Mesenchymal stem cell (in vitro differentiated cells and primary cell): ENCODE results near the gene MBTPS1.
A peak's percentile ranks its signal among the peaks of the same experiment; 100 is the strongest.

Source experiments
- DNase-seq: peaks from one replicate; pipeline ENCODE4 v3.0.0-alpha.2; 2013
- H2AFZ ChIP-seq: one replicate; pipeline ENCODE4 v1.6.1; 2013; ENCODE audit warnings: low read depth, mild to moderate bottlenecking, control low read depth, inconsistent platforms, low read length, moderate library complexity
- H2AK5ac ChIP-seq: 2 replicates; pipeline ENCODE4 v1.6.1; 2013; ENCODE audit warnings: low read length, moderate library complexity, mild to moderate bottlenecking, inconsistent platforms; ENCODE audit not compliant: severe bottlenecking
- H2BK120ac ChIP-seq: one replicate; pipeline ENCODE4 v1.6.1; 2013; ENCODE audit warnings: low read depth, mild to moderate bottlenecking, inconsistent platforms, low read length, moderate library complexity
- H2BK12ac ChIP-seq, 2 experiments: one replicate each; pipeline ENCODE4 v1.6.1; 2013; ENCODE audit warnings: inconsistent platforms in 2 of 2, low read length in 2 of 2, mild to moderate bottlenecking in 2 of 2, moderate library complexity in 2 of 2, control low read depth in 1 of 2
- H2BK15ac ChIP-seq: one replicate; pipeline ENCODE4 v1.6.1; 2013; ENCODE audit warnings: mild to moderate bottlenecking, low read depth, inconsistent platforms; ENCODE audit not compliant: poor library complexity, severe bottlenecking
- H2BK5ac ChIP-seq: 2 replicates; pipeline ENCODE4 v1.6.1; 2013; ENCODE audit warnings: low read depth, mild to moderate bottlenecking, low read length, control low read depth, inconsistent platforms; ENCODE audit not compliant: poor library complexity, severe bottlenecking
- H3K14ac ChIP-seq, 2 experiments: one replicate each; pipeline ENCODE4 v1.6.1; 2013; ENCODE audit warnings: inconsistent platforms in 2 of 2, low read length in 2 of 2, control low read depth in 1 of 2, mild to moderate bottlenecking in 1 of 2, moderate library complexity in 1 of 2
- H3K18ac ChIP-seq, 2 experiments: one replicate each; pipeline ENCODE4 v1.6.1; 2013; ENCODE audit warnings: inconsistent platforms in 2 of 2, low read length in 2 of 2, control low read depth in 1 of 2, low read depth in 1 of 2, mild to moderate bottlenecking in 1 of 2
- H3K23ac ChIP-seq, 2 experiments: one replicate each; pipeline ENCODE4 v1.6.1; 2013; ENCODE audit warnings: inconsistent platforms in 2 of 2, low read length in 2 of 2, mild to moderate bottlenecking in 2 of 2, moderate library complexity in 2 of 2, control low read depth in 1 of 2
- H3K27ac ChIP-seq: 2 replicates; pipeline ENCODE4 v1.5.1; 2013; ENCODE audit warnings: mild to moderate bottlenecking, moderate library complexity, low read length, control low read depth, inconsistent platforms; ENCODE audit not compliant: poor library complexity, severe bottlenecking
- H3K27me3 ChIP-seq, 2 experiments: 2 replicates each; pipeline versions ENCODE4 v1.6.1 to v1.7.0; 2013; ENCODE audit warnings: low read length in 2 of 2, mild to moderate bottlenecking in 2 of 2, moderate library complexity in 2 of 2, control low read depth in 1 of 2, inconsistent platforms in 1 of 2; ENCODE audit not compliant: control insufficient read depth in 1 of 2, insufficient read depth in 1 of 2
- H3K36me3 ChIP-seq, 2 experiments: 2 replicates each; pipeline versions ENCODE4 v1.6.1 to v1.7.0; 2013; ENCODE audit warnings: low read length in 2 of 2, control low read depth in 1 of 2, inconsistent platforms in 1 of 2, low read depth in 1 of 2, mild to moderate bottlenecking in 1 of 2; ENCODE audit not compliant: insufficient read depth in 2 of 2, control insufficient read depth in 1 of 2
- H3K4ac ChIP-seq, 2 experiments: one replicate each; pipeline ENCODE4 v1.6.1; 2013; ENCODE audit warnings: inconsistent platforms in 2 of 2, low read length in 2 of 2, mild to moderate bottlenecking in 2 of 2, moderate library complexity in 2 of 2, control low read depth in 1 of 2, low read depth in 1 of 2
- H3K4me1 ChIP-seq: 2 replicates; pipeline ENCODE4 v1.6.1; 2013; ENCODE audit warnings: low read depth, low read length, control low read depth; ENCODE audit not compliant: control insufficient read depth, insufficient read depth
- H3K4me2 ChIP-seq: 2 replicates; pipeline ENCODE4 v1.6.1; 2013; ENCODE audit warnings: low read length, mild to moderate bottlenecking, inconsistent platforms; ENCODE audit not compliant: poor library complexity, severe bottlenecking
- H3K4me3 ChIP-seq, 2 experiments: 2 replicates each; pipeline versions ENCODE4 v1.5.1 to v1.7.0; 2013; ENCODE audit warnings: low read length in 2 of 2, mild to moderate bottlenecking in 2 of 2, control low read depth in 1 of 2, low read depth in 1 of 2; ENCODE audit not compliant: insufficient read depth in 1 of 2
- H3K79me1 ChIP-seq: replicated peaks from 2 replicates; pipeline ENCODE4 v1.6.1; 2013; ENCODE audit warnings: mild to moderate bottlenecking, control low read depth, low read length, inconsistent platforms; ENCODE audit not compliant: poor library complexity, severe bottlenecking
- H3K9ac ChIP-seq: 2 replicates; pipeline ENCODE4 v1.7.0; 2013; ENCODE audit warnings: mild to moderate bottlenecking, low read length, moderate library complexity
- H3K9me3 ChIP-seq: 2 replicates; pipeline ENCODE4 v1.7.0; 2013; ENCODE audit warnings: mild to moderate bottlenecking, low read length; ENCODE audit not compliant: control insufficient read depth
- H4K8ac ChIP-seq: one replicate; pipeline ENCODE4 v1.6.1; 2013; ENCODE audit warnings: inconsistent platforms, mild to moderate bottlenecking, low read length, moderate library complexity
- H4K91ac ChIP-seq: one replicate; pipeline ENCODE4 v1.6.1; 2013; ENCODE audit warnings: mild to moderate bottlenecking, low read length, inconsistent platforms
- WGBS: methylation state at CpG from one replicate; pipeline ENCODE4 v1.1.7; 2013; ENCODE audit warnings: mixed read lengths; 5-methylcytosine and 5-hydroxymethylcytosine counted together

MBTPS1 gene

DNA sequence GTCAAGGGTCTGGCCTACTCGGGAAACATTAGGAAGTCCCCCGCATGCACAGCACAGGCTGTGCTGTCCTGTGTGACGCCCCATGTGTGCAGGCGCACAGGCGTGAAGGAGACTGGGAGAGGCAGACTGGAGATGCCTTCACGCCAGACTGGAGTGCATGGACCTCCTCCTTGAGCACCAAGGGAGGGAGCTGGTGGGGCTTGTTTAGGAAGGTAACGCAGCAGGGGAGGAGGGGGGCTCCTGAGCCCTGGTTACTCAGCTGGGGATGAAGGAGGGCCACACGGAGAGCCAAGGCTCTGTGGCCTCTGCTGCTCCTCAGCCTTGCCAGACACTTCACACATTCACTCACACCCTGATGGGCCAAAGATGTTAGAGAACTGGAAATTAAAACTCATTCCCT, 20.5 kb upstream of the MBTPS1 start:
- Histone ChIP-seq H3K36me3 (no peaks in the 10 kb centered on the region), H4K8ac (peak overlapping the region; percentile 31), H2BK12ac (no peak overlapping the region), H4K91ac (peak overlapping the region; percentile 28), H2BK5ac (no peak overlapping the region), H3K79me1 (peaks cover 48% of the 10 kb centered on the region), H3K18ac (no peak overlapping the region), H2AFZ (no peak overlapping the region), H3K14ac (no peak overlapping the region), H2AK5ac (no peak overlapping the region), H3K4me2 (no peak overlapping the region), H3K23ac (no peak overlapping the region), H2BK15ac (peak overlapping the region; percentile 3), H3K4me3 (peak overlapping the region in 1 of 2 experiments; percentile 33), H3K27ac (no peak overlapping the region), H3K9me3 (no peaks in the 10 kb centered on the region), H3K4ac (no peak overlapping the region), H2BK120ac (no peak overlapping the region), H3K9ac (no peak overlapping the region), H3K4me1 (peaks cover 19% of the 10 kb centered on the region), H3K27me3 (no peaks in the 10 kb centered on the region)
- WGBS: 88% methylated on average over 7 of the region's 8 CpGs
- DNase-seq: no peak

DNA sequence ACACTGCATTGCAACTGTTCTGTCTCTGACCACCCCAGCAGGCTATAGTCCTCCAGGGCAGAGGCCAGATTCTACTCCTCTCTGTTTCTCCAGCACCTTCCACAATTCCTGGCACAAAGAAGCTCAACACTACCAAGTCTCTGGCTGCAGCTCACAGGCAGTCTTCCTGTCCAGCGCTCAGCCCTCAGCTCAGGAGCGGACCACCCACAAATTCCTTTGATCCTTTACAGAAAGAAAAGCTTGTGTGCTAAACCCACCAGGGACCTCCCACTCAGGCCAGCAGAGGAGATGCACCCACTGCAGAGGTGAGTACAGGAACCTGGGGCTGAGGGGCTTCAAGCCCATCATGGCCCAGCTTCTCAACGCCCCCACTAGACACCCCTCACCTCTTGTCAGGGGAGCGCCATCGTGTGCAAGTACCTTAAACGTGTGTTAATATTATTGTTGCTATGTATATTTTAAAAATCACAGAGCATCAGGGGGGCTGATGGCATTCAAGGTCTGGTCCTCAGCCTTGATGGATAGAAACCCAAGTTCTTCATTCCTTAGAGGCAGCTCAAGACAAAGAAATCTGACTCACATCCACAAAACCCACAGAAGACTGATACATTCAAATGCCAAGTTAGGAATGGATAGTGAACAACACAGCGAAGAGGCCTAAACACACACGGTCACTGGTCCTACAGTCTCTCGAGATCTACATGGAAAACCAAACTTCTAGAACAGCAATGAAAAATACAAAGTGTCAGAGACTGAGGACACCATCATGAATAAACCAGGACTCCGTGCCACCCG, 19.8 kb upstream of the MBTPS1 start:
- H3K4ac ChIP-seq: no peak overlapping the region
- no peak overlapping the region for H3K4me3 ChIP-seq
- H3K4me2 ChIP-seq: no peak overlapping the region
- H3K9ac ChIP-seq: no peak overlapping the region
- H3K9me3 ChIP-seq: no peaks in the 10 kb centered on the region
- no peak overlapping the region for H3K27ac ChIP-seq
- no peak for DNase-seq
- H3K27me3 ChIP-seq: no peaks in the 10 kb centered on the region
- H2BK5ac ChIP-seq: no peak overlapping the region
- no peak overlapping the region for H2BK120ac ChIP-seq
- H3K14ac ChIP-seq: no peak overlapping the region
- no peak overlapping the region for H3K18ac ChIP-seq
- H4K8ac ChIP-seq: no peak overlapping the region
- no peak overlapping the region for H2BK15ac ChIP-seq
- peaks cover 46% of the 10 kb centered on the region for H3K79me1 ChIP-seq
- no peak overlapping the region for H2BK12ac ChIP-seq
- no peaks in the 10 kb centered on the region for H3K36me3 ChIP-seq
- H4K91ac ChIP-seq: no peak overlapping the region
- no peak overlapping the region for H3K23ac ChIP-seq
- no peak overlapping the region for H2AFZ ChIP-seq
- WGBS: 96% methylated on average over 8 of the region's 11 CpGs
- H2AK5ac ChIP-seq: no peak overlapping the region
- H3K4me1 ChIP-seq: peaks cover 19% of the 10 kb centered on the region

DNA sequence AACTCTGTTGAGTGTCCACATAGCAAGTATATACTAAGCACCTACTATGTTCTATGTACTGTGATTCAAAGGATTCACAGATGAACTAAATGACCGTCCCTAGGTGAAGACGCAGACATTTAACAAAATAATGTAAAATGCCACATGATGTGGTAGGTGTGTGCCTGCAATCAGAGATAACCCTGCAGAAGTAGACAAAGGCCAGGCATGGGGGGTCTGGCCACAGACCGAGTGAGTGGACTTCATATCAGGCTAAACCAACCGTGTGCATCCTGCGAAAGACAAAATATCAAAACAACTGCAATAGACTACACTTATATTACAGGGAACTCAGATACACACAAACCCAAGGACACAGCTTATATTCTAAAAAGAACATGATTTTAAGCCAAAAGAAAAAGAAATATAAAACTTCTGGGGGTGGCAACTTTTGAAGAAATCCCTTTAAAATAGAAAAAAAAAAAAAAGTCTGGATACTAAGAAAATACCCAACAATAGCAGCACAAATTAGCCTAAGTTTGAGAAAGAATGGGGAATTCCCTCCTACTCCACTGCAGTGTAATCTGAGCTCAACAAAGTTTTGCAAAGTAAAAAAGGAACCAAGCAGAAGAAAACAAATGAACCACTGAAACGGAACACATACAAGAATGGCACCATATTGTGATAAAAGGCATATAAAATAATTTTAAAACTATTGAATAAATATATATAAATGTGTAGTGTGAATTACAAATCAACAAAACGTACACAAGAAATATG, 16.0 kb upstream of the MBTPS1 start:
- Histone ChIP-seq H2AFZ (no peak overlapping the region), H2BK15ac (no peak overlapping the region), H3K4ac (no peak overlapping the region), H3K4me2 (peak overlapping the region; percentile 40), H3K36me3 (peaks cover 9 to 29% of the 10 kb centered on the region in 2 experiments), H2BK120ac (no peak overlapping the region), H2AK5ac (no peak overlapping the region), H3K4me3 (no peak overlapping the region), H3K9me3 (no peaks in the 10 kb centered on the region), H3K23ac (peak overlapping the region in 1 of 2 experiments; percentile 53), H2BK5ac (no peak overlapping the region), H3K14ac (no peak overlapping the region), H3K18ac (no peak overlapping the region), H3K27me3 (no peaks in the 10 kb centered on the region), H2BK12ac (no peak overlapping the region), H3K9ac (no peak overlapping the region), H3K79me1 (peaks cover 35% of the 10 kb centered on the region), H3K4me1 (peaks cover 14% of the 10 kb centered on the region), H4K91ac (no peak overlapping the region), H4K8ac (no peak overlapping the region), H3K27ac (no peak overlapping the region)
- WGBS: 87% methylated on average over 6 of the region's 7 CpGs
- DNase-seq: no peak

DNA sequence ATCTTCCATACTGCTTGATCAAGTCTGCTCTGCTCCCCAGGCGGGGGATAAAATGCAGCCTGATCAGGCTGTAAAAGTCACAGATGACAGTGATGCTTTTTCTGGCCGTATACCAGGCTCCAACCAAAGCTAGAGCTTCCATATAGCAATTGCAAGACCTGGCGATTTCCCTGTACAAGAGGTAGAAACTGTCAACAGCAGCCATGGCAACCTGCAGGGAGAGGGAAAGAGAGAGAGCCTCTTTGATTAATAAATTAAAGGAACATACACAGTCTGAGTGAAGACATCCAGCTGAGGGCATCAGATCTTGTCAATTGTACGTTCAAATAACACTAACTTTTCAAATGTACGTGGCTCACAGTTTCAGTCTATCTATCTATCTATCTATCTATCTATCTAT, 14.4 kb upstream of the MBTPS1 start:
- Histone ChIP-seq H2BK15ac (no peak overlapping the region), H3K27me3 (no peaks in the 10 kb centered on the region), H4K91ac (no peak overlapping the region), H3K79me1 (peaks cover 28% of the 10 kb centered on the region), H3K4me3 (no peak overlapping the region), H2BK120ac (no peak overlapping the region), H3K4me1 (peaks cover 8% of the 10 kb centered on the region), H3K18ac (no peak overlapping the region), H2AFZ (no peak overlapping the region), H2BK5ac (no peak overlapping the region), H4K8ac (no peak overlapping the region), H3K9me3 (no peaks in the 10 kb centered on the region), H3K4ac (no peak overlapping the region), H3K27ac (no peak overlapping the region), H3K36me3 (peaks cover 11 to 42% of the 10 kb centered on the region in 2 experiments), H3K9ac (no peak overlapping the region), H3K4me2 (no peak overlapping the region), H3K23ac (no peak overlapping the region), H2AK5ac (no peak overlapping the region), H2BK12ac (no peak overlapping the region), H3K14ac (no peak overlapping the region)
- WGBS: 89% methylated on average over 5 of the region's 5 CpGs
- no peak for DNase-seq
